Upper lobe of left lung (tissue), 6 donors: ENCODE data around the gene ARHGEF37. TPM values are rescaled to one million over a fixed set of nuclear protein-coding genes. Genes with fewer than 3 reads are reported as not detected.

Experiments used
- ATAC-seq, 2 donors: fragments of 200-7000 bp; cut with Tn5 transposase; one replicate each; pipeline ENCODE4 v1.9.1; 2022; ENCODE audit warnings: mild to moderate bottlenecking in 2 of 2, moderate library complexity in 2 of 2; ENCODE audit not compliant: low FRiP score in 2 of 2
- DNase-seq, 2 donors: peaks; one replicate each; pipeline ENCODE4 v3.0.0-alpha.2; 2019 to 2020
- H3K27ac ChIP-seq, 4 donors: fragments of 200-600 bp; sonication (generic); one replicate each; pipeline ENCODE4 v1.5.1; 2016 to 2019
- H3K27me3 ChIP-seq, 4 donors: fragments of 200-600 bp; sonication (generic); one replicate each; pipeline ENCODE4 v1.5.1; 2017 to 2019
- H3K36me3 ChIP-seq, 4 donors: fragments of 200-600 bp; sonication (generic); one replicate each; pipeline ENCODE4 v1.5.1; 2016 to 2019
- H3K4me1 ChIP-seq, 4 donors: fragments of 200-600 bp; sonication (generic); one replicate each; pipeline ENCODE4 v1.5.1; 2018 to 2019
- H3K4me3 ChIP-seq, 4 donors: fragments of 200-600 bp; sonication (generic); one replicate each; pipeline ENCODE4 v1.5.1; 2017 to 2019; ENCODE audit warnings: mild to moderate bottlenecking in 2 of 4, moderate library complexity in 1 of 4
- H3K9me3 ChIP-seq, 4 donors: fragments of 200-600 bp; sonication (generic); one replicate each; pipeline ENCODE4 v1.5.1; 2018 to 2019
- EP300 ChIP-seq, 4 donors: sonication (generic); formaldehyde crosslinking; IDR thresholded peaks; one replicate each; pipeline ENCODE4 v1.5.1; 2017; ENCODE audit warnings: antibody characterized with exemption in 4 of 4, control low read depth in 2 of 4
- POLR2A ChIP-seq, 4 donors: fragments of 450-650 bp; IDR thresholded peaks; one replicate each; pipeline ENCODE4 v1.5.1; 2016 to 2017; ENCODE audit warnings: antibody characterized with exemption in 4 of 4, mild to moderate bottlenecking in 2 of 4
- POLR2AphosphoS5 ChIP-seq, 2 donors: sonication (generic); formaldehyde crosslinking; IDR thresholded peaks; one replicate each; pipeline ENCODE4 v1.5.1; 2017; ENCODE audit warnings: antibody characterized with exemption in 2 of 2
- WGBS, 2 donors: methylation state at CpG; one replicate each; pipeline ENCODE4 v1.1.5; 2017 to 2018; 5-methylcytosine and 5-hydroxymethylcytosine counted together
- total RNA-seq, 6 donors: library from RNA; depleted of rRNA in 4 of 6; stranded (reverse); fragments of >200 nt in 4 of 6; gene quantifications; one replicate each; pipeline versions ENCODE4 v1.1.0 to v1.2.1, GENCODE V29; 2016 to 2021
- TF ChIP-seq, protein P1 (sequence below), 6 experiments: fragments of 450-650 bp in 4 of 6; fragments of 200-600 bp in 2 of 6; sonication (generic) in 2 of 6; IDR thresholded peaks; one replicate each; pipeline ENCODE4 v1.5.1; 2016 to 2019; ENCODE audit warnings: antibody characterized with exemption in 6 of 6
- donor health status: DM: no; HTN: no; CAD: no; lungs with moderate emphysema.
- donor health status: DM: no; HTN: yes; CAD: no; lungs with severe emphysema.

ARHGEF37 gene
- total RNA-seq, 6 donors from 2014 or later, result 4.3 to 13.6 (median 10.0) TPM

DNA sequence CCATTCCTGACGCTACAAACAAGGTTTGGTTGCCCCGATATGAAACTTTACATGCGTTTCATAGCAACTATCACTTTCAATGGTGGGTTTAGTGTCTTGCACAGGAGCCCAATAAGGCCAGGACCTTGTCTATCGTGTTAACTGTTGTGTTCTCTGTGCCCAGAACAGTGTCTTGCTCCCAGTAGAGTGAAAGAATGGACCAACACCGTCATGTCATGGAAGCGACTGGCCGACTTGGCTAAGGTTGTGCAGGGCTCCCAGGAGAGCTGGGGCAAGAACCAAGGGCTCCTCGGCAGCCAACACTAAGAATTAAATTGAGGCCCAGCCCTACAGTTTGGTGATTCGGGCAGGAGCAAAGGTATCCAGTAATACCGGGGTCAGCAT is 498 bp upstream of the ARHGEF37 start:
- Histone ChIP-seq H3K27me3 (no peaks in the 10 kb centered on the region), H3K9me3 (no peaks in the 10 kb centered on the region), H3K4me3 (peak overlapping the region; percentile 26 to 71 (median 61)), H3K36me3 (no peaks in the 10 kb centered on the region), H3K27ac (peak overlapping the region; percentile 75 to 90 (median 76)), H3K4me1 (peaks cover 22 to 34% (median 27%) of the 10 kb centered on the region in 4 donors)
- ATAC-seq (peak in 1 of 2 donors; percentile 31), DNase-seq (no peak)
- TF ChIP-seq POLR2AphosphoS5 (IDR thresholded peaks at IDR 0.05), result no peak
- TF ChIP-seq, protein P1, sequence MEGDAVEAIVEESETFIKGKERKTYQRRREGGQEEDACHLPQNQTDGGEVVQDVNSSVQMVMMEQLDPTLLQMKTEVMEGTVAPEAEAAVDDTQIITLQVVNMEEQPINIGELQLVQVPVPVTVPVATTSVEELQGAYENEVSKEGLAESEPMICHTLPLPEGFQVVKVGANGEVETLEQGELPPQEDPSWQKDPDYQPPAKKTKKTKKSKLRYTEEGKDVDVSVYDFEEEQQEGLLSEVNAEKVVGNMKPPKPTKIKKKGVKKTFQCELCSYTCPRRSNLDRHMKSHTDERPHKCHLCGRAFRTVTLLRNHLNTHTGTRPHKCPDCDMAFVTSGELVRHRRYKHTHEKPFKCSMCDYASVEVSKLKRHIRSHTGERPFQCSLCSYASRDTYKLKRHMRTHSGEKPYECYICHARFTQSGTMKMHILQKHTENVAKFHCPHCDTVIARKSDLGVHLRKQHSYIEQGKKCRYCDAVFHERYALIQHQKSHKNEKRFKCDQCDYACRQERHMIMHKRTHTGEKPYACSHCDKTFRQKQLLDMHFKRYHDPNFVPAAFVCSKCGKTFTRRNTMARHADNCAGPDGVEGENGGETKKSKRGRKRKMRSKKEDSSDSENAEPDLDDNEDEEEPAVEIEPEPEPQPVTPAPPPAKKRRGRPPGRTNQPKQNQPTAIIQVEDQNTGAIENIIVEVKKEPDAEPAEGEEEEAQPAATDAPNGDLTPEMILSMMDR (IDR thresholded peaks at IDR 0.05), result no peak
- no peak for TF ChIP-seq POLR2A (IDR thresholded peaks at IDR 0.05)
- TF ChIP-seq EP300 (IDR thresholded peaks at IDR 0.05), result no peak
- WGBS, 2 donors, result 43 to 48% methylated on average over 10 of the region's 10 CpGs

DNA sequence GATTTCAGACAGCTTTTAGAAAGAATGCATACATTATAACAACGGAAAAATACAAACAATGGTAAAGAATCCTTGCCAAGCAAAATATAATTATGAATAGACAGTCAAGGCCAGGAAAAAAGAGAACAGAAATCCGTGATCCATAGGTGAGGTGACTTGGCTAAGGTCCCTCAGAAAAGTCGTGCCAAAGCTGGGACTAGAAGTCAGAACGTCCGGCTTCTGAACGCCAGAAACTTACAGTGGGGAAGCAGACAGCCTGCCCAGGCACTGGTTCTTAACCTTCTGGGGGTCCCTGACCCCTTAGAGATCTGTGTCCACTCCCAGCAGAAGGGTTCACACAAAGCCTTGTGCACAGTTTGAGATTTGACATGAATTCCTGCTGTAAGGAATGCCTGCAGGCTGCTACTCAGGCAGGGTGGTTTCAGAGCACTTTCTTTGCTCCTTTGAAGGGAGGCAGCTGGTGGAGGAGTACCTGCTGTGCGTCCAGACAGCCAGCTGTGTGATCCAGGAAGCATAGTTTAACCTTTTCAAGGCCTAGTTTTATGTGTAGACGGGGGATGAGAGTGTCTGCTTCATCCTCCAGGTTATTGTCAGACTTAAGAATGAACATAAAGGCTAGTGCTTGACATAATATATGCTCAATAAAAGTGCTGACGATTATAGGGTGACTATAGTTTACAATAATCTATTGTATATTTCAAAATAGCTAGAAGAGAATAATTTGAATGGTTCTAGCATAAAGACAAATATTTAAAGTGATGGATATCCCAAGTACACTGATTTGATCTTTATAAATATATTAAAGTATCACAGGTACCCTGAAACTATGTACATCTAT is 852 bp downstream of the ARHGEF37 start:
- 40 to 42% methylated on average over 9 of the region's 9 CpGs for WGBS, 2 donors
- ATAC-seq, result peak; percentile 34 to 44
- Histone ChIP-seq H3K27me3 (no peaks in the 10 kb centered on the region), H3K4me3 (peak overlapping the region in 3 of 4 donors; percentile 60 to 71 (median 62)), H3K36me3 (no peaks in the 10 kb centered on the region), H3K9me3 (no peaks in the 10 kb centered on the region), H3K4me1 (peaks cover 22 to 38% (median 33%) of the 10 kb centered on the region in 4 donors), H3K27ac (peak overlapping the region; percentile 75 to 90 (median 76))
- DNase-seq, result no peak
- TF ChIP-seq POLR2AphosphoS5 (IDR thresholded peaks at IDR 0.05) (no peak), EP300 (IDR thresholded peaks at IDR 0.05) (no peak), POLR2A (IDR thresholded peaks at IDR 0.05) (no peak)
- TF ChIP-seq, protein P1 (IDR thresholded peaks at IDR 0.05), result no peak

DNA sequence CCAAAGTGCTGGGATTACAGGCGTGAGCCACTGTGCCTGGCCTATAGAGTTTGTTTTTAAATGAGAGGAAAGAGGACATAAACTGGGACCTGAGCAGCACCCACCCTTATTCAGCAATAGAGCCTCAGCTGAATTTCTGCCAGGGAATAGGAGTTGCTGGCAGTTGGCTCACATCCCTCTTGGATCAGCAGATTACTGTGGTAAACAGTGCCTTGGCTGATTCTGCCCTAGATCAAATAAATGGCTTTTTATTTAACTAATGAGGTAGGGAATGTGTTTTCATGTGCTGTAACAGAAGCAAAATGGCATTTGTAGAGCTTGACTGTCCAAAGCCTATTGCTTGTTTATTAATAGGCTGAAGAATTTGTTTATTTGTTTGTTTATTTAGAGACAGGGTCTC is 2.1 kb downstream of the ARHGEF37 start:
- H3K4me3 ChIP-seq, result no peak overlapping the region
- H3K27ac ChIP-seq, result peak overlapping the region; percentile 20 to 90 (median 74)
- H3K9me3 ChIP-seq, result no peaks in the 10 kb centered on the region
- no peaks in the 10 kb centered on the region for H3K36me3 ChIP-seq
- H3K27me3 ChIP-seq, result no peaks in the 10 kb centered on the region
- TF ChIP-seq, protein P1 (IDR thresholded peaks at IDR 0.05), result no peak
- TF ChIP-seq POLR2AphosphoS5 (IDR thresholded peaks at IDR 0.05), result peak in 1 of 2 donors; percentile 34
- TF ChIP-seq EP300 (IDR thresholded peaks at IDR 0.05), result no peak
- no peak for TF ChIP-seq POLR2A (IDR thresholded peaks at IDR 0.05)
- H3K4me1 ChIP-seq, result peaks cover 22 to 38% (median 33%) of the 10 kb centered on the region in 4 donors
- 50 to 78% methylated on average over 1 of the region's 1 CpG for WGBS, 2 donors
- DNase-seq, result peak in 1 of 2 donors; percentile 51
- ATAC-seq, result peak in 1 of 2 donors; percentile 39

DNA sequence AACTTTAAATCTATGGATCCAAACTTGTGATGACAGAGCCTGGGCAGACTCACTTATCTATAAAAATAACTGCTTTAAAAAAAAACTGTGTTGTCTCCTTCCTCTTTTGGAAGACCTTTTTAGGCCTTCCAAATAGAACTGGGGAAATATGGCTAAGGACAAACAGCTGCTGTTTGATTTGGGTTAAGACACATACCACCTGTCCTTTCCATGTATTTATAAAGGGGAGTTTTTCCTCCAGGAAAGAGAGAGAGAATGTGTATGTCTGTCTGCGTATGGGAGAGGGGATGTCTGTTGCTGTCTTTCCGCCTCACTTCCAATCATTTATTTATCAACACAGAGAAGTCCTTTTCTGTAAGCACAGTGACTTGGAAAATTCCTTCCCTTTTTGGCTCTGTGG is 2.8 kb downstream of the ARHGEF37 start:
- Histone ChIP-seq H3K36me3 (no peaks in the 10 kb centered on the region), H3K9me3 (no peaks in the 10 kb centered on the region), H3K4me1 (peaks cover 22 to 38% (median 33%) of the 10 kb centered on the region in 4 donors), H3K4me3 (no peak overlapping the region), H3K27me3 (no peaks in the 10 kb centered on the region), H3K27ac (peak overlapping the region in 3 of 4 donors; percentile 71 to 90 (median 76))
- ATAC-seq (no peak), DNase-seq (no peak)
- TF ChIP-seq EP300 (IDR thresholded peaks at IDR 0.05), result no peak
- TF ChIP-seq POLR2A (IDR thresholded peaks at IDR 0.05), result no peak
- no peak for TF ChIP-seq POLR2AphosphoS5 (IDR thresholded peaks at IDR 0.05)
- TF ChIP-seq, protein P1 (IDR thresholded peaks at IDR 0.05), result no peak
- WGBS, 2 donors, result 49 to 57% methylated on average over 2 of the region's 2 CpGs
